Nephron progenitor cell (in vitro differentiated cells): Measurements from ENCODE around the gene ZBTB20.

Experiments
- DNase-seq: peaks from one replicate; pipeline ENCODE4 v3.0.0; 2021
- H3K27ac Mint-ChIP-seq: 2 replicates; pipeline ENCODE4 v1.8.0; 2021; ENCODE audit warnings: mild to moderate bottlenecking, moderate library complexity, mixed read lengths
- H3K27me3 Mint-ChIP-seq: 2 replicates; pipeline ENCODE4 v1.8.0; 2021; ENCODE audit warnings: mild to moderate bottlenecking, low read depth, mixed read lengths; ENCODE audit not compliant: poor library complexity
- H3K36me3 Mint-ChIP-seq: 2 replicates; pipeline ENCODE4 v1.8.0; 2021; ENCODE audit warnings: low read depth, mixed read lengths
- H3K4me1 Mint-ChIP-seq: 2 replicates; pipeline ENCODE4 v1.8.0; 2021; ENCODE audit warnings: mixed read lengths
- H3K4me3 Mint-ChIP-seq: 2 replicates; pipeline ENCODE4 v1.8.0; 2021; ENCODE audit warnings: mild to moderate bottlenecking, moderate library complexity, mixed read lengths
- H3K9me3 Mint-ChIP-seq: 2 replicates; pipeline ENCODE4 v1.8.0; 2021; ENCODE audit warnings: mild to moderate bottlenecking, moderate library complexity, mixed read lengths
- CTCF ChIP-seq: fragments of 200-600 bp; sonication (generic); IDR thresholded peaks from 2 replicates; pipeline ENCODE4 v1.5.0; 2021; ENCODE audit warnings: antibody characterized with exemption

The ZBTB20 gene

GRCh38 chr3:115004201-115005140 is 142.6 kb downstream of the ZBTB20 start:
- no peak overlapping the region for H3K4me3 Mint-ChIP-seq
- no peaks in the 10 kb centered on the region for H3K4me1 Mint-ChIP-seq
- no peak for TF ChIP-seq CTCF
- DNase-seq: no peak
- peaks cover 3% of the 10 kb centered on the region for H3K27me3 Mint-ChIP-seq
- H3K36me3 Mint-ChIP-seq: no peaks in the 10 kb centered on the region
- no peaks in the 10 kb centered on the region for H3K9me3 Mint-ChIP-seq
- H3K27ac Mint-ChIP-seq: no peak overlapping the region

GRCh38 chr3:114998971-114999579 is 148.0 kb downstream of the ZBTB20 start:
- H3K27me3 Mint-ChIP-seq: no peaks in the 10 kb centered on the region
- no peak overlapping the region for H3K4me3 Mint-ChIP-seq
- no peaks in the 10 kb centered on the region for H3K36me3 Mint-ChIP-seq
- no peak for DNase-seq
- no peaks in the 10 kb centered on the region for H3K9me3 Mint-ChIP-seq
- no peak for TF ChIP-seq CTCF
- H3K27ac Mint-ChIP-seq: no peak overlapping the region
- no peaks in the 10 kb centered on the region for H3K4me1 Mint-ChIP-seq

DNA sequence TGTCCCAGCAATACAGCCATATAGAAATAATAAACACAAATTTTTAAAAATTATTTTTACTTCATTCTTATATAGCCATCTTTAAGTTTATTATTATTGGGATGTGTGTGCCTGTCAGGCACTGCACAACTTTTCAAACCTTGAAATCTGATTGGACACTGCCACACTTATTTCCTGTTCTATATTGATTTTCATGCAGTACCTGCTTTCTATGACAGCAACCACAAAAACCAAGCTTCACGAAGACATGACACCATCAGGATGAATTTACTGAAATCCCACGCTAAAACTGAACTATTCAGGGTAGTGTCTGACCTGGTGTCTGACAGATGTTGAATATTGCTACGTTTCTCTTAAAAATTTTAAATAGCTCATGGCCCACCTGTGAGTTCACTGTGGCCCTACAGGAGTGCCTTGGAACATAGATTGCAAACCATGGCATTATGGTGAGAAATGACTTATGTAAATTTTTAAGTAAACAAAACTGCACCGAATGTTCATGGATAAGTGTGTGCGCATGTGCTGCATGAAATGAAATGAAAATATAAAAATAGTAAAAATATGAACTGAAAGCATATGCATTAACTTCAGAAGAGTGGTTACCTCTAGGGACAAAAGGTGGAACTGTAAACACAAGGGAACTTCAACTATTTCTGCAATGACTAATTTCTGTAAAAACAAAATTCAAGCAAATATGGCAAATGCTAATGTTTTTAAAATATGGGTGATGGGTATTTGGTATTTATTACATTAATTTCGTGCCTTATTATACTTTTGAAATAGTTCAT is 152.3 kb downstream of the ZBTB20 start:
- Mint-ChIP-seq H3K4me1 (no peaks in the 10 kb centered on the region), H3K9me3 (peaks cover 12% of the 10 kb centered on the region), H3K27ac (no peak overlapping the region), H3K36me3 (no peaks in the 10 kb centered on the region), H3K4me3 (no peak overlapping the region), H3K27me3 (no peaks in the 10 kb centered on the region)
- no peak for TF ChIP-seq CTCF
- no peak for DNase-seq

GRCh38 chr3:114985776-114986175 is 161.3 kb downstream of the ZBTB20 start:
- Mint-ChIP-seq H3K27ac (no peak overlapping the region), H3K4me3 (no peak overlapping the region), H3K36me3 (no peaks in the 10 kb centered on the region), H3K4me1 (no peaks in the 10 kb centered on the region), H3K27me3 (no peaks in the 10 kb centered on the region), H3K9me3 (peaks cover 14% of the 10 kb centered on the region)
- DNase-seq: no peak
- no peak for TF ChIP-seq CTCF

DNA sequence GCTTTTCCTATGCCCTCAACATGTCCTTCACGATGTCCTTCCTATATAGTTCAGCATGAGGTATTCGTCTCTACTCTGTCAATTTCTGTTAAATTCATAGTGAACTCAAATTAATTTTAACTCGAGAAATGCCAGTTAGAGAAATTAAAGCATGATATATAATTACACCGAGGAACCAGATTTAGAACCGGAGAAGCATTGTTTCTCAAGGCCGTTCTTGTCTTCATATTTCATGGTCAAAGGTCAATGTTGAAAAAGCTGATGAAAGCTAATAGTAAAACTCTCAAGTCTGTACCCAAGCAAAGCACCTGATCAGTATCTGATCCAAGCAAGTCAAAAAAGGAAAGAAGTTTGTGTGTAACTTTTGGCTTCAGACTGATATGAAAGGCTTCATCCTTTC is 163.8 kb downstream of the ZBTB20 start:
- Mint-ChIP-seq H3K4me1 (no peaks in the 10 kb centered on the region), H3K27me3 (no peaks in the 10 kb centered on the region), H3K36me3 (no peaks in the 10 kb centered on the region), H3K4me3 (no peak overlapping the region), H3K27ac (no peak overlapping the region), H3K9me3 (no peaks in the 10 kb centered on the region)
- no peak for TF ChIP-seq CTCF
- DNase-seq: no peak
